Embryonic facial prominence (tissue), 1 donor: Measurements from ENCODE around the gene CCT8L2.
"Not testable (repeated sequence)": the region's sequence is repeated elsewhere in the genome, so short reads cannot be mapped to it uniquely, and the experiment has no call there.

Experiments
- DNase-seq: peaks from one replicate; pipeline ENCODE4 v3.0.0-alpha.2; 2016; ENCODE audit errors: extremely low spot score

The CCT8L2 gene

DNA sequence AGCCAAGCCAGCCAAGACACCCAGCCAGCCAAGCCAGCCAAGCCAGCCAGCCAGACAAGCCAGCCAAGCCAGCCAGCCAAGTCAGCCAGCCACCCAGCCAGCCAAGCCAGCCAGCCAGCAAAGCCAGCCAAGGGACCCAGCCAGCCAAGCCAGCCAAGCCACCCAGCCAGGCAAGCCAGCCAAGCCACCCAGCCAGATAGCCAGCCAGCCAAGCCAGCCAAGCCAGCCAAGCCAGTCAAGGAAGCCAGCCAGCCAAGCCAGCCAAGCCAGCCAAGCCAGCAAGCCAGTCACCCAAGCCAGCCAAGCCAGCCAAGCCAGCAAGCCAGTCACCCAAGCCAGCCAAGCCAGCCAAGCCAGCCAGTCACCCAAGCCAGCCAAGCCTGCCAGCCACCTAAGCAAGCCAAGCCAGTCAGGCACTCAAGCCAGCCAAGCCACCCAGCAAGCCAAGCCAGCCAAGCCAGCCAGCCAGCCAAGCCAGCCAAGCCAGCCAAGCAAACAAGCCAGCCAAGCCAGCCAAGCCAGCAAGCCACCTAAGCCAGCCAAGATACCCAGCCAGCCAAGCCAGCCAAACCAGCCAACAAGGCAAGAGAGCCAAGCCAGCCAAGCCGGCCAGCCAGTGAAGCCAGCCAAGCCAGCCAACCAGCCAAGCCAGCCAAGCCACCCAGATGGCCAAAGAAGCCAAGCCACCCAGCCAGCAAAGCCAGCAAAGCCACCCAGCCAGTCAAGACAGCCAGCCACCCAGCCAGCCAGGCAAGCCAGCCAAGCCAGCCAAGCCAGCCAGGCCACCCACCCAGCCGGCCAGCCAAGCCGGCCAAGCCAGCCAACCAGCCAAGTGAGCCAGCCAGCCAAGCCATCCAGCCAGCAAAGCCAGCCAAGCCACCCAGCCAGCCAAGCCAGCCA, 33.3 kb downstream of the CCT8L2 start:
- no peak for DNase-seq

DNA sequence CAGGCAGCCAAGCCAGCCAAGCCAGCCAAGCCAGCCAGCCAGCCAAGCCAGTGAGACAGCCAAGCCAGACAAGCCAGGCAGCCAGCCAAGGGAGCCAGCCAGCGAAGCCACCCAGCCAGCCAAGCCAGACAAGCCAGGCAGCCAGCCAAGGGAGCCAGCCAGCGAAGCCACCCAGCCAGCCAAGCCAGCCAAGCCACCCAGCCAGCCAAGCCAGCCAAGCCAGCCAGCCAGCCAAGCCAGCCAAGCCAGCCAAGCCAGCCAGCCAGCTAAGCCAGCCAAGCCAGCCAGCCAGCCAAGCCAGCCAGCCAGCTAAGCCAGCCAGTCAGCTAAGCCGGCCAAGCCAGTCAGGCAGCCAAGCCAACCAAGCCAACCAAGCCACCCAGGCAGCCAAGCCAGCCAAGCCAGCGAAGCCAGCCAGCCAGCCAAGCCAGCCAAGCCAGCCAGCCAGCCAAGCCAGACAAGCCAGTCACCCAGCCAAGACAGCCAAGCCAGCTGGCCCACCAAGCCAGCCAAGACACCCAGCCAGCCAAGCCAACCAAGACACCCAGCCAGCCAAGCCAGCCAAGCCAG, 34.1 kb downstream of the CCT8L2 start:
- DNase-seq: not testable (repeated sequence)

DNA sequence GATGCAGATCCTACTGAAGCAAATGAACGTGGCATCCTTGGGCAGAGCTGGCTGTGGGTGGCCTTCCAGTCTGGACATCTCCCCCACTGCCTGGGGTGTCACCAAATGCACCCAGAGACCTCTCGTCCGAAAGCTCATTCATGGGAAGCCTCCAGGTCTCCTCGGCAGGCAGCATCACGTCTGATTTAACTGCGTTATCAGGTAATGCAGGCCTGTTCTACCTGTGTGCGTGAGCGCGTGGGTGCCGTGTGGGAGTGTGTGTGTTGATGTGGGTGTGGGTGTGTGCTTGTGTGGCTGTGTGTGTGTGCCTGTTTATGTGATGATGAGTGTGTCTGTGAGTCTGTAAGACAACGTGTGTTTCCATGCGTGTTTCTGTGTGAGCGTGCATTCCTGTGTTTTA, 35.1 kb downstream of the CCT8L2 start:
- DNase-seq: not testable (repeated sequence)

DNA sequence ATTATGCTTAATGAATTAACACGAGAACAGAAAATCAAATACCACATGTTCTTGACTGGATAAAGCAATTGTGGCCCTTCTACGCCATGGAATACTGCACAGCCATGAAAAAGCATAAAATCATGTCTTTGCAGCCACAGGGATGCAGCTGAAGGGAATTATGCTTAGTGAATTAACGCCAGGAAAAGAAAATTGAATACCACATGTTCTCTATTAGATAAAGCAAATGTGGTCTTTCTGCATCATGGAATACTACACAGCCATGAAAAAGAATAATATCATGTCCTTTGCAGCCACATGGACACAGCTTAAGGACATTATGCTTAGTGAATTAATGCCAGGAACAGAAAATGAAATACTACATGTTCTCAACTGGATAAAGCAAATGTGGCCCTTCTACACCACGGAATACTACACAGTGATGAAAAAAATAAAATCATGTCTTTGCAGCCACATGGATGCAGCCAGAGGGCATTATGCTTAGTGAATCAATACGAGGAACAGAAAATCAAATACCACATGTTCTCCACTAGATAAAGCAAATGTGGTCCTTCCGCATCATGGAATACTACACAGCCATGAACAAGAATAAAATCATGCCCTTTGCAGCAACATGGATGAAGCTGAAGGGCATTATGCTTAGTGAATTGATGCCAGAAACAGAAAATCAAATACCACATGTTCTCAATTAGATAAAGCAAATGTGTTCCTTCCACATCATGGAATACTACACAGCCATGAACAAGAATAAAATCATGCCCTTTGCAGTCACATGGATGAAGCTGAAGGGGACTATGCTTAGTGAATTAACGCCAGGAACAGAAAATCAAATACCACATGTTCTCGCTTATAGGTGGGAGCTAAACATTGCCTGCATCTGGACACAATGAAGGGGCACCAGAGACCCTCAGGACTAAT, 37.3 kb downstream of the CCT8L2 start:
- not testable (repeated sequence) for DNase-seq

DNA sequence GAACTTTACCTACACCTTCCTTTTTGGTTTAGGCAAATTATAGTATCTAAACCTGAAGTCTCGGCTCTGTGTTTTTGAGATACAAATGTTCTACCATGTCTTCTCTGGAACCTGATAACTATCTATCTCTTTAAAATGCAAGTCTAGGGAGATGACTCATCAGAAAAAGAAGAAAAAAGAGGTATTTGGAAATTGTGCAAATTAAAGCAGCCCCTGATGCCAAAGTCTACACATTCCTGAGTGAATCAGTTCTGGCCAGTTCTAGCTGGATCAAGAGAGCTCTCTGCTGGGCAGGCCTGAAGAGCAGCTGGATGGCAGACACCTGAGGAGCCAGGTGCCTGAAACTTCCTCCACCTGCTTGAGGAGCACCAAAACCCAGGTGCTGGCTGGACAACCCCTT, 49.3 kb downstream of the CCT8L2 start:
- DNase-seq: not testable (repeated sequence)
